ENCODE data around the gene RELCH.

- TF ChIP-seq POLR2A (IDR thresholded peaks at IDR 0.05), result no peak
- TF ChIP-seq, protein P1, sequence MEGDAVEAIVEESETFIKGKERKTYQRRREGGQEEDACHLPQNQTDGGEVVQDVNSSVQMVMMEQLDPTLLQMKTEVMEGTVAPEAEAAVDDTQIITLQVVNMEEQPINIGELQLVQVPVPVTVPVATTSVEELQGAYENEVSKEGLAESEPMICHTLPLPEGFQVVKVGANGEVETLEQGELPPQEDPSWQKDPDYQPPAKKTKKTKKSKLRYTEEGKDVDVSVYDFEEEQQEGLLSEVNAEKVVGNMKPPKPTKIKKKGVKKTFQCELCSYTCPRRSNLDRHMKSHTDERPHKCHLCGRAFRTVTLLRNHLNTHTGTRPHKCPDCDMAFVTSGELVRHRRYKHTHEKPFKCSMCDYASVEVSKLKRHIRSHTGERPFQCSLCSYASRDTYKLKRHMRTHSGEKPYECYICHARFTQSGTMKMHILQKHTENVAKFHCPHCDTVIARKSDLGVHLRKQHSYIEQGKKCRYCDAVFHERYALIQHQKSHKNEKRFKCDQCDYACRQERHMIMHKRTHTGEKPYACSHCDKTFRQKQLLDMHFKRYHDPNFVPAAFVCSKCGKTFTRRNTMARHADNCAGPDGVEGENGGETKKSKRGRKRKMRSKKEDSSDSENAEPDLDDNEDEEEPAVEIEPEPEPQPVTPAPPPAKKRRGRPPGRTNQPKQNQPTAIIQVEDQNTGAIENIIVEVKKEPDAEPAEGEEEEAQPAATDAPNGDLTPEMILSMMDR (IDR thresholded peaks at IDR 0.05), result no peak
Measured at GRCh38 chr18:62287781-62288664, 101.0 kb downstream of the RELCH start.

All from lower leg skin (tissue), 3 donors.